ENCODE data around the gene GNAO1. TPM values are rescaled to one million over a fixed set of nuclear protein-coding genes. Genes with fewer than 3 reads are reported as not detected.
A peak's percentile ranks its signal among the peaks of the same experiment; 100 is the strongest.

Gene GNAO1
- total RNA-seq, 1 donor from 2014 or later, result 250 TPM

DNA sequence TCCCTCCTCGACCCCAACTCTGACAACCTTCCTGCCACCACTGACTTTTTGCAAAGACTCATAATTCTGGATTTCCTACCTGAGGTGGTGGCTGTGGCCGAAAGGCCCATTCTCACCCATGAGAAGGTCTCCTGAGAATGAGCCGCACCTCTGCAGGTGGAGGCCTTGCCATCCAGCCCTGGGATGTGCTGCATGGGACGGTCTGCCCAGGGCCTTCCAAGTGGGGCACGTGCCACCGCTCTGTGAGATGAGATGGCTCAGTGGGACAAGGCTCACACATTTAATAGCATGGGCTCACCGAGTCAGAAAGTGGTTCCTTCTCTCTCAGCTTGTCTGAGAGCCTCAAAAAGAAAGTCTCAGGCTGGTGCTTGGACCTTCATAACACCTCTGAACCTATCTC, 121.3 kb downstream of the GNAO1 start:
- peaks cover 6% of the 10 kb centered on the region for H3K27me3 Mint-ChIP-seq (ENCODE audit: unreplicated experiment)
- H3K4me3 Mint-ChIP-seq (ENCODE audit: unreplicated experiment), result no peak overlapping the region
- TF ChIP-seq, protein P1, sequence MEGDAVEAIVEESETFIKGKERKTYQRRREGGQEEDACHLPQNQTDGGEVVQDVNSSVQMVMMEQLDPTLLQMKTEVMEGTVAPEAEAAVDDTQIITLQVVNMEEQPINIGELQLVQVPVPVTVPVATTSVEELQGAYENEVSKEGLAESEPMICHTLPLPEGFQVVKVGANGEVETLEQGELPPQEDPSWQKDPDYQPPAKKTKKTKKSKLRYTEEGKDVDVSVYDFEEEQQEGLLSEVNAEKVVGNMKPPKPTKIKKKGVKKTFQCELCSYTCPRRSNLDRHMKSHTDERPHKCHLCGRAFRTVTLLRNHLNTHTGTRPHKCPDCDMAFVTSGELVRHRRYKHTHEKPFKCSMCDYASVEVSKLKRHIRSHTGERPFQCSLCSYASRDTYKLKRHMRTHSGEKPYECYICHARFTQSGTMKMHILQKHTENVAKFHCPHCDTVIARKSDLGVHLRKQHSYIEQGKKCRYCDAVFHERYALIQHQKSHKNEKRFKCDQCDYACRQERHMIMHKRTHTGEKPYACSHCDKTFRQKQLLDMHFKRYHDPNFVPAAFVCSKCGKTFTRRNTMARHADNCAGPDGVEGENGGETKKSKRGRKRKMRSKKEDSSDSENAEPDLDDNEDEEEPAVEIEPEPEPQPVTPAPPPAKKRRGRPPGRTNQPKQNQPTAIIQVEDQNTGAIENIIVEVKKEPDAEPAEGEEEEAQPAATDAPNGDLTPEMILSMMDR (IDR thresholded peaks at IDR 0.05; ENCODE audit: partially characterized antibody, unreplicated experiment), result no peak
- H3K4me1 Mint-ChIP-seq (ENCODE audit: low read depth, unreplicated experiment), result peaks cover under 1% of the 10 kb centered on the region
- peaks cover 7% of the 10 kb centered on the region for H3K36me3 Mint-ChIP-seq (ENCODE audit: unreplicated experiment)
- H3K9me3 Mint-ChIP-seq (ENCODE audit: unreplicated experiment), result peaks cover 13% of the 10 kb centered on the region
- DNase-seq, result no peak
- no peak overlapping the region for H3K27ac Mint-ChIP-seq (ENCODE audit: unreplicated experiment)

DNA sequence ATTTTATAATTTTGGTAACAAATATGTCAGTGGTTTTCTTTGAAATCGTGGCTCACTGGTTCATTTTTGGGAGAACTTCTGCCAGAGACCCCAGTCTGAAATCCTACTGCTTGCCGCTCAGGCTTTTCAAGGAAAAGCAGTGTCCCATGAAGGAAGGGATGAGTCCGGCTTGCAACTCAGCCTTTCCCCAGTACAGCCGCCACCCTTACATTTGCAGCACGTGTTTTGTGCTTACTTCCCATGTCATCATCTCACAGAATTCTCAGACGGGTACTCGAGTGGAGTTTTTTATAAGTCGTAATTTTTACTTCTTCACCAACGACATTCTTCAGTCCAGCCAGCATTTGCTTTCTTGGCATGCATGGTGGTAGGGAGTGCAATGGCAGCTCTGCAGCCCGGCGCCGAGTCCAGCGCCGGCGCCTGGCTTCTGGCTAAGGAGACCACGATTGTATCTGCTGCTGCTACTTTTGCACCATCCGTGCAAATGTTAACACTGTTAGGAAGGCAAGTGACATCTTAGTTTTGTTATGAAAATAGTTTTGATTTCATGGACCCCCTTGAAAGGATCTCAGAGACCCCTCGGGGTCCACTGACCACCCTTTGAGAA, 123.1 kb downstream of the GNAO1 start:
- Mint-ChIP-seq H3K36me3 (ENCODE audit: unreplicated experiment) (peaks cover 7% of the 10 kb centered on the region), H3K4me1 (ENCODE audit: low read depth, unreplicated experiment) (peaks cover 6% of the 10 kb centered on the region), H3K27ac (ENCODE audit: unreplicated experiment) (no peak overlapping the region), H3K27me3 (ENCODE audit: unreplicated experiment) (peaks cover 8% of the 10 kb centered on the region), H3K9me3 (ENCODE audit: unreplicated experiment) (peaks cover 9% of the 10 kb centered on the region), H3K4me3 (ENCODE audit: unreplicated experiment) (no peak overlapping the region)
- TF ChIP-seq, protein P1 (IDR thresholded peaks at IDR 0.05; ENCODE audit: partially characterized antibody, unreplicated experiment), result no peak
- DNase-seq, result no peak

DNA sequence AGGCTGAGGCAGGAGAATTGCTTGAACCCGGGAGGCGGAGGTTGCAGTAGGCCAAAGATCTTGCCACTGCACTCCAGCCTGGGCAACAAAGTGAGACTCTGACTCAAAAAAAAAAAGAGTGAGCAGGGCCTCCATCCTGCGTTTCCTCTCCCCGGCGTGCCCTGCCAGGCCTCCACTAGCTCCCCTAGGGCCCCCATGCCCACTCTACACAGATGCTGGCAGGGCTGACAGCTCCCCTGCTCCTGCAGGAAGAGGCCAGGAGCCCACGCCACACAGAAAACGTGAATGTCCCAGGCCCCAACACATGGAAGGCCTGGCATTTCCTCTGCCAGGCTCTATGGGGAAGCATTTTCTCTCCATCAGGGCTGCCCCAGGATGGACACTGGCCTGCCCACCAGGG, 124.7 kb downstream of the GNAO1 start:
- peaks cover 6% of the 10 kb centered on the region for H3K4me1 Mint-ChIP-seq (ENCODE audit: low read depth, unreplicated experiment)
- DNase-seq, result no peak
- H3K27me3 Mint-ChIP-seq (ENCODE audit: unreplicated experiment), result peaks cover 9% of the 10 kb centered on the region
- no peak overlapping the region for H3K27ac Mint-ChIP-seq (ENCODE audit: unreplicated experiment)
- H3K9me3 Mint-ChIP-seq (ENCODE audit: unreplicated experiment), result peaks cover 8% of the 10 kb centered on the region
- H3K4me3 Mint-ChIP-seq (ENCODE audit: unreplicated experiment), result no peak overlapping the region
- H3K36me3 Mint-ChIP-seq (ENCODE audit: unreplicated experiment), result no peaks in the 10 kb centered on the region
- TF ChIP-seq, protein P1 (IDR thresholded peaks at IDR 0.05; ENCODE audit: partially characterized antibody, unreplicated experiment), result no peak

DNA sequence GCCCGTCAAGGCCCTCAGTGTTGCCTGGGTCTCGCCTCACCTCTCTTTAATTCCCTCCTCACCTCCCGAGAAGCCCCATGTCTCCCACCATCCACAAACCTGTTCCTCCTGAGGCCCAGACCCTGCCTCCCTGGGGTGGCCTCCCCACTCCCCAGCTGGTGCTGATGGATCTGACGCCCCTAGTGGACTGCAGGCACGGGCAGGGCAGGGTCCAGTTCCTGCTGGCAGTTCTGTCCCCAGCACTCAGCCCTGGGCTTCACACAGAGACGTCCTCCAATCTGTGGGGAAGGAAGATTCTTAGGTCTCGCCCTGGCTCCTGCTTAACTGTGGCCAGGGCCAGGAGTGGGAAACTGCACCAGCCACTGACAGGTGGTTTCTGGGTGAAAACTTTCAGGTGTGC, 125.3 kb downstream of the GNAO1 start:
- no peak overlapping the region for H3K27ac Mint-ChIP-seq (ENCODE audit: unreplicated experiment)
- peaks cover 9% of the 10 kb centered on the region for H3K9me3 Mint-ChIP-seq (ENCODE audit: unreplicated experiment)
- peaks cover 9% of the 10 kb centered on the region for H3K4me1 Mint-ChIP-seq (ENCODE audit: low read depth, unreplicated experiment)
- no peak overlapping the region for H3K4me3 Mint-ChIP-seq (ENCODE audit: unreplicated experiment)
- TF ChIP-seq, protein P1 (IDR thresholded peaks at IDR 0.05; ENCODE audit: partially characterized antibody, unreplicated experiment), result no peak
- H3K36me3 Mint-ChIP-seq (ENCODE audit: unreplicated experiment), result no peaks in the 10 kb centered on the region
- H3K27me3 Mint-ChIP-seq (ENCODE audit: unreplicated experiment), result peaks cover 10% of the 10 kb centered on the region
- DNase-seq, result no peak

DNA sequence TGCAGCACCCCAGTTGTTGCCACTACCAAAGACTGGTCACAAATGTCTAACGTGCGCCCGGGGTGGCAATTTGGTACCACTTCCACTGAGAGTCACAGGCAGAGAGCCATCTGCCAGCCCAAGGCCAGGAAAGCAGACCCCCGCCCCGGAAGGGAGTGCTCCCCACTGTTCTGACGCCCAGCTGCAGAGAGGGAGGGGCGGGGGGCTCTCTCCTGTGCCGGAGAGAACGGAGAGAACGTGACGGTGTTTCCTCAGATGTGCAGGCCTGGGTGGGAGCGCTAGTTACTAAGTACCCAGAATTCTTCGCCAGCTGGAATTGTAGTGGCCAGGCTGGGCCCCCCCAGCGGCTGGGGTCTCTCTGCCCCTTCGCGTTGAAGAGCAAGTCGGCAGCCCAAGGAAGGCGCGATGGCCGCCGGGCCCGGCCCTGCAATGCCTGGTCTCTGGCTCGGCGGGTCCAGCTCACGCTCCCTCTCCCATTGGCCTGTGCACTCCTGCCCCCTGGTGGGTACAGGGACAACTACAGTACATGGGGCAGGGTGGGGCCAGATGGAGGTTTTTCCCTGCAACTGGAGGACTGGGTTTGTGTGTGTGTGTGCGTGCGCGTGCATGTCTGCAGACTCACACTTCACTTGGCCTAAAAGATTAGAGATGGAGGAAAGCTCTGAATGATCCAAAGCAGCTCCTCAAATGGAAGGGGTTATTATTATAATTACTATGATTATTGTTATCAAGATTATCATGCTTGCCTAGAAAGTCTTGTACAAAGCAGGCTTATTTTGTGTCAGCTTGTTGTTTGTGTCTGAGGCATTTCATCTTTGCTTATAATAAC, 126.9 kb downstream of the GNAO1 start:
- Mint-ChIP-seq H3K27me3 (ENCODE audit: unreplicated experiment) (peaks cover 12% of the 10 kb centered on the region), H3K9me3 (ENCODE audit: unreplicated experiment) (peaks cover 11% of the 10 kb centered on the region), H3K4me3 (ENCODE audit: unreplicated experiment) (peak overlapping the region; percentile 62), H3K27ac (ENCODE audit: unreplicated experiment) (peak overlapping the region; percentile 63), H3K4me1 (ENCODE audit: low read depth, unreplicated experiment) (peaks cover 9% of the 10 kb centered on the region), H3K36me3 (ENCODE audit: unreplicated experiment) (no peaks in the 10 kb centered on the region)
- TF ChIP-seq, protein P1 (IDR thresholded peaks at IDR 0.05; ENCODE audit: partially characterized antibody, unreplicated experiment), result peak; percentile 97
- DNase-seq, result peak; percentile 91
